HEK293T (cell line): ENCODE results near the gene SEC14L6.

Experiments used
- CTCF ChIA-PET: fragments of 350-600 bp; formaldehyde crosslinking; extraction: SDS; loops from one replicate; lab custom pipeline; 2021; ENCODE audit warnings: antibody characterized with exemption, inconsistent platforms; lab: Yijun Ruan, JAX
- POLR2A ChIA-PET: fragments of 350-600 bp; formaldehyde crosslinking; extraction: SDS; loops from one replicate; lab custom pipeline; 2020; ENCODE audit warnings: antibody characterized with exemption, inconsistent platforms; lab: Yijun Ruan, JAX
- DNase-seq: peaks from one replicate; pipeline ENCODE4 v3.0.0; 2012; ENCODE audit warnings: mixed read lengths; ENCODE audit errors: extremely low spot score
- ARNT ChIP-seq: fragments of 450-650 bp; IDR thresholded peaks from 2 replicates; pipeline ENCODE4 v1.6.1; 2017; ENCODE audit warnings: mild to moderate bottlenecking
- BHLHE40 ChIP-seq: fragments of 450-650 bp; IDR thresholded peaks from 2 replicates; pipeline ENCODE4 v1.6.1; 2016; ENCODE audit warnings: mild to moderate bottlenecking, moderate library complexity, borderline replicate concordance
- CTBP1 ChIP-seq: fragments of 450-650 bp; IDR thresholded peaks from 2 replicates; pipeline ENCODE4 v1.6.1; 2016; ENCODE audit warnings: borderline replicate concordance
- ELF4 ChIP-seq: fragments of 450-650 bp; IDR thresholded peaks from 2 replicates; pipeline ENCODE4 v1.6.1; 2017; ENCODE audit warnings: antibody characterized with exemption
- FOXA1 ChIP-seq: fragments of 450-650 bp; IDR thresholded peaks from 2 replicates; pipeline ENCODE4 v1.6.1; 2016; ENCODE audit warnings: mild to moderate bottlenecking
- FOXK2 ChIP-seq: fragments of 450-650 bp; IDR thresholded peaks from 2 replicates; pipeline ENCODE4 v1.6.1; 2016; ENCODE audit warnings: mild to moderate bottlenecking
- FOXM1 ChIP-seq: fragments of 450-650 bp; IDR thresholded peaks from 2 replicates; pipeline ENCODE4 v1.6.1; 2017; ENCODE audit warnings: mild to moderate bottlenecking, borderline replicate concordance
- HDGF ChIP-seq: fragments of 450-650 bp; IDR thresholded peaks from 2 replicates; pipeline ENCODE4 v1.6.1; 2017; ENCODE audit warnings: antibody characterized with exemption, borderline replicate concordance
- L3MBTL2 ChIP-seq: fragments of 450-650 bp; conservative IDR thresholded peaks from 2 replicates; pipeline ENCODE4 v1.6.1; 2016; ENCODE audit warnings: mild to moderate bottlenecking
- LEF1 ChIP-seq: fragments of 450-650 bp; IDR thresholded peaks from 2 replicates; pipeline ENCODE4 v1.6.1; 2017; ENCODE audit warnings: mild to moderate bottlenecking, borderline replicate concordance
- NFRKB ChIP-seq: fragments of 450-650 bp; IDR thresholded peaks from 2 replicates; pipeline ENCODE4 v1.6.1; 2016; ENCODE audit warnings: mild to moderate bottlenecking, moderate library complexity
- SP1 ChIP-seq: fragments of 450-650 bp; IDR thresholded peaks from 2 replicates; pipeline ENCODE4 v1.6.1; 2017
- SUZ12 ChIP-seq: fragments of 450-650 bp; IDR thresholded peaks from 2 replicates; pipeline ENCODE4 v1.6.1; 2016; ENCODE audit warnings: mild to moderate bottlenecking
- TARDBP ChIP-seq: fragments of 450-650 bp; IDR thresholded peaks from 2 replicates; pipeline ENCODE4 v1.6.1; 2016
- ZNF384 ChIP-seq: fragments of 450-650 bp; IDR thresholded peaks from 2 replicates; pipeline ENCODE4 v1.6.1; 2016
- TF ChIP-seq, protein P1 (sequence below): fragments of 450-650 bp; IDR thresholded peaks from 2 replicates; pipeline ENCODE4 v1.6.1; 2016

Gene SEC14L6

DNA sequence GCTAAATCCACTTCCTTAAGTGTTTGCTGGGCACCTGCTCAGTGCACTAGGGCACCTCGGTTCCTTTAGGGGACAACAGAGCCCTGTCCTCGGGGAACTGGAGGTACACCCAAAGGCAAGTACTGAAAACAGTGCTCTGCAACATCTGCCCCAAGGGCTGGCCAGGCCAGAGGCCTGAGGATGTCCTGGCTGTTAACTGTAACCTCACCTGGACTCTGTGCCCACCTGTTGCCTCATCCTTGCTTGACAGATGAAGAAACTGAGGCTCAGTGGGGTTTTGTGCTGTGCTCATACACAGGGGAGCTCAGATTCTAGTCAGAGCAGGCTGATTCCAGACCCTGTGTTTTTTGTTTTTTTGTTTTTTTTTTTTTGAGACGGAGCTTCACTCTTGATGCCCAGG is 43.6 kb downstream of the SEC14L6 start:
- no peak for DNase-seq
- ChIA-PET POLR2A (no interaction called here), CTCF (interaction anchor here (1.2 kb wide), 1 partner anchor 12 kb away, joined by 3 read pairs; no protein-coding TSS in a partner anchor)
- TF ChIP-seq ELF4 (no peak), L3MBTL2 (no peak), HDGF (no peak), SP1 (no peak), NFRKB (no peak), ZNF384 (no peak), FOXM1 (no peak), TARDBP (no peak), LEF1 (no peak), BHLHE40 (no peak), ARNT (no peak), SUZ12 (no peak), FOXK2 (no peak), CTBP1 (no peak), FOXA1 (no peak)
- TF ChIP-seq, protein P1, sequence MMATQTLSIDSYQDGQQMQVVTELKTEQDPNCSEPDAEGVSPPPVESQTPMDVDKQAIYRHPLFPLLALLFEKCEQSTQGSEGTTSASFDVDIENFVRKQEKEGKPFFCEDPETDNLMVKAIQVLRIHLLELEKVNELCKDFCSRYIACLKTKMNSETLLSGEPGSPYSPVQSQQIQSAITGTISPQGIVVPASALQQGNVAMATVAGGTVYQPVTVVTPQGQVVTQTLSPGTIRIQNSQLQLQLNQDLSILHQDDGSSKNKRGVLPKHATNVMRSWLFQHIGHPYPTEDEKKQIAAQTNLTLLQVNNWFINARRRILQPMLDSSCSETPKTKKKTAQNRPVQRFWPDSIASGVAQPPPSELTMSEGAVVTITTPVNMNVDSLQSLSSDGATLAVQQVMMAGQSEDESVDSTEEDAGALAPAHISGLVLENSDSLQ, result no peak

GRCh38 chr22:30502153-30502552 is 44.4 kb downstream of the SEC14L6 start:
- no peak for TF ChIP-seq TARDBP
- DNase-seq, result no peak
- ChIA-PET POLR2A (no interaction called here), CTCF (interaction anchor here (1.2 kb wide), 1 partner anchor 11 kb away, joined by 3 read pairs; no protein-coding TSS in a partner anchor)

GRCh38 chr22:30500628-30501027 is 45.9 kb downstream of the SEC14L6 start:
- ChIA-PET POLR2A (no interaction called here), CTCF (no interaction called here)
- DNase-seq, result no peak
- TF ChIP-seq LEF1 (no peak), CTBP1 (no peak), HDGF (no peak), BHLHE40 (no peak), L3MBTL2 (no peak), ZNF384 (no peak), SP1 (no peak), TARDBP (no peak), FOXM1 (no peak), FOXA1 (no peak), SUZ12 (no peak), FOXK2 (no peak)
- TF ChIP-seq, protein P1, result no peak

GRCh38 chr22:30497466-30498150 is 48.9 kb downstream of the SEC14L6 start:
- ChIA-PET POLR2A (no interaction called here), CTCF (no interaction called here)
- no peak for TF ChIP-seq NFRKB
- no peak for DNase-seq

- ChIA-PET CTCF (no interaction called here), POLR2A (no interaction called here)
- TF ChIP-seq HDGF, result no peak
- no peak for TF ChIP-seq BHLHE40
- no peak for TF ChIP-seq SP1
- TF ChIP-seq ZNF384, result no peak
- TF ChIP-seq NFRKB, result no peak
- no peak for TF ChIP-seq CTBP1
- TF ChIP-seq L3MBTL2, result no peak
- TF ChIP-seq LEF1, result no peak
- no peak for TF ChIP-seq SUZ12
- TF ChIP-seq FOXM1, result no peak
- no peak for TF ChIP-seq FOXK2
- TF ChIP-seq ARNT, result no peak
- TF ChIP-seq, protein P1, result no peak
- TF ChIP-seq TARDBP, result no peak
- no peak for DNase-seq
Measured at GRCh38 chr22:30495041-30495784, 51.3 kb downstream of the SEC14L6 start.

DNA sequence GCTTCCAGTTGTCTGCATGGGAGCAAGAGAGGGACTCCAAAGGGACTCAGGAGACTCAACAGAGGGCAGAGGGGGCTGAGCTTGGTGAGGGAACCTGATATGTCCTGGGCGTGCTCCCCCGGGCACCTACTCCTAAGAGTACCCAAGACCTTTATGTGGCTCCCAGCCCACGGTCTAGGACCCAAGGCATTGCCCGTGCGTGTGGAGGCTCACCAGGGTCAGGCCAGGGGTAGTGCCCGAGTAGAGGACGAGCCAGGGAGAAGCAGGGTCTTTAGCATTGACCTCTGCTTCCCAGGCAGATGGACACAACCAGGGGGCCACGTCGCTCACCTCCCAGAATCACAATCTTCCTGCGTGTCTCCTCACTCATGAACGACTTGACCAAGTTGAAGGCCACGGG is 54.4 kb downstream of the SEC14L6 start:
- no peak for TF ChIP-seq FOXM1
- TF ChIP-seq, protein P1, result no peak
- no peak for TF ChIP-seq ZNF384
- no peak for TF ChIP-seq LEF1
- no peak for TF ChIP-seq ARNT
- no peak for TF ChIP-seq TARDBP
- TF ChIP-seq SP1, result no peak
- no peak for TF ChIP-seq L3MBTL2
- TF ChIP-seq FOXA1, result no peak
- no peak for TF ChIP-seq SUZ12
- no peak for TF ChIP-seq BHLHE40
- TF ChIP-seq FOXK2, result no peak
- no peak for TF ChIP-seq HDGF
- ChIA-PET POLR2A (no interaction called here), CTCF (no interaction called here)
- DNase-seq, result no peak
